CD4-positive, alpha-beta T cell treated with Interleukin-2 at 100 ng/mL for 4 hours (primary cell): ENCODE data around the gene PIP5K1C.
"Not testable (repeated sequence)": the region's sequence is repeated elsewhere in the genome, so short reads cannot be mapped to it uniquely, and the experiment has no call there.

Source experiments
- DNase-seq: peaks from one replicate; pipeline ENCODE4 v3.0.0-alpha.2; 2020; ENCODE audit warnings: low spot score

The PIP5K1C gene

GRCh38 chr19:3645726-3646125, 54.5 kb downstream of the PIP5K1C start:
- no peak for DNase-seq

- no peak for DNase-seq
Measured at GRCh38 chr19:3645067-3645396, 55.2 kb downstream of the PIP5K1C start.

- no peak for DNase-seq
Measured at GRCh38 chr19:3644351-3645066, 55.8 kb downstream of the PIP5K1C start.

GRCh38 chr19:3643674-3644313, 56.5 kb downstream of the PIP5K1C start:
- DNase-seq = no peak

GRCh38 chr19:3642987-3643673, 57.1 kb downstream of the PIP5K1C start:
- DNase-seq = no peak

GRCh38 chr19:3642296-3642695, 58.0 kb downstream of the PIP5K1C start:
- DNase-seq = no peak

- DNase-seq = no peak
Measured at GRCh38 chr19:3641515-3642269, 58.6 kb downstream of the PIP5K1C start.

- DNase-seq = no peak
Measured at GRCh38 chr19:3639479-3639878, 60.8 kb downstream of the PIP5K1C start.

GRCh38 chr19:3638208-3639193, 61.8 kb downstream of the PIP5K1C start:
- DNase-seq = no peak

GRCh38 chr19:3637621-3638020, 62.6 kb downstream of the PIP5K1C start:
- no peak for DNase-seq

- DNase-seq = no peak
Measured at GRCh38 chr19:3636962-3637361, 63.3 kb downstream of the PIP5K1C start.

- DNase-seq = no peak
Measured at GRCh38 chr19:3636506-3636905, 63.8 kb downstream of the PIP5K1C start.

GRCh38 chr19:3634496-3635045, 65.7 kb downstream of the PIP5K1C start:
- no peak for DNase-seq

- DNase-seq = no peak
Measured at GRCh38 chr19:3633559-3633988, 66.7 kb downstream of the PIP5K1C start.

- no peak for DNase-seq
Measured at GRCh38 chr19:3632739-3633558, 67.3 kb downstream of the PIP5K1C start.

GRCh38 chr19:3632098-3632497, 68.2 kb downstream of the PIP5K1C start:
- DNase-seq = no peak

- no peak for DNase-seq
Measured at GRCh38 chr19:3631053-3631861, 69.0 kb downstream of the PIP5K1C start.

- DNase-seq = not testable (repeated sequence)
Measured at GRCh38 chr19:3628766-3629165, 71.5 kb downstream of the PIP5K1C start.

GRCh38 chr19:3627351-3627723, 72.9 kb downstream of the PIP5K1C start:
- DNase-seq = no peak
